ENCODE measurements around the gene SCN9A.
"Not testable (repeated sequence)": the region's sequence is repeated elsewhere in the genome, so short reads cannot be mapped to it uniquely, and the experiment has no call there.

The SCN9A gene

GRCh38 chr2:166375195-166375735, 479 bp downstream of the SCN9A start:
- DNase-seq (ENCODE audit: low read depth in 1 of 2, low spot score in 1 of 2) = no peak

GRCh38 chr2:166373951-166374350, 1.8 kb downstream of the SCN9A start:
- no peak for DNase-seq (ENCODE audit: low read depth in 1 of 2, low spot score in 1 of 2)

GRCh38 chr2:166373539-166373938, 2.2 kb downstream of the SCN9A start:
- DNase-seq (ENCODE audit: low read depth in 1 of 2, low spot score in 1 of 2) = no peak

- DNase-seq (ENCODE audit: low read depth in 1 of 2, low spot score in 1 of 2) = no peak
Measured at GRCh38 chr2:166373105-166373504, 2.6 kb downstream of the SCN9A start.

GRCh38 chr2:166372046-166372445, 3.7 kb downstream of the SCN9A start:
- DNase-seq (ENCODE audit: low read depth in 1 of 2, low spot score in 1 of 2) = no peak

GRCh38 chr2:166365803-166366420, 9.8 kb downstream of the SCN9A start:
- no peak for DNase-seq (ENCODE audit: low read depth in 1 of 2, low spot score in 1 of 2)

GRCh38 chr2:166365239-166365638, 10.5 kb downstream of the SCN9A start:
- DNase-seq (ENCODE audit: low read depth in 1 of 2, low spot score in 1 of 2) = no peak

GRCh38 chr2:166364476-166365161, 11.1 kb downstream of the SCN9A start:
- no peak for DNase-seq (ENCODE audit: low read depth in 1 of 2, low spot score in 1 of 2)

GRCh38 chr2:166361351-166362153, 14.2 kb downstream of the SCN9A start:
- no peak for DNase-seq (ENCODE audit: low read depth in 1 of 2, low spot score in 1 of 2)

- DNase-seq (ENCODE audit: low read depth in 1 of 2, low spot score in 1 of 2) = no peak
Measured at GRCh38 chr2:166360906-166361305, 14.8 kb downstream of the SCN9A start.

- DNase-seq (ENCODE audit: low read depth in 1 of 2, low spot score in 1 of 2) = no peak
Measured at GRCh38 chr2:166360426-166360825, 15.3 kb downstream of the SCN9A start.

- not testable (repeated sequence) for DNase-seq (ENCODE audit: low read depth in 1 of 2, low spot score in 1 of 2)
Measured at GRCh38 chr2:166357950-166358321, 17.8 kb downstream of the SCN9A start.

- DNase-seq (ENCODE audit: low read depth in 1 of 2, low spot score in 1 of 2) = no peak
Measured at GRCh38 chr2:166357068-166357949, 18.4 kb downstream of the SCN9A start.

- DNase-seq (ENCODE audit: low read depth in 1 of 2, low spot score in 1 of 2) = no peak
Measured at GRCh38 chr2:166351319-166351718, 24.4 kb downstream of the SCN9A start.

- no peak for DNase-seq (ENCODE audit: low read depth in 1 of 2, low spot score in 1 of 2)
Measured at GRCh38 chr2:166350525-166350924, 25.2 kb downstream of the SCN9A start.

- no peak for DNase-seq (ENCODE audit: low read depth in 1 of 2, low spot score in 1 of 2)
Measured at GRCh38 chr2:166344286-166345113, 31.2 kb downstream of the SCN9A start.

- no peak for DNase-seq (ENCODE audit: low read depth in 1 of 2, low spot score in 1 of 2)
Measured at GRCh38 chr2:166343467-166343866, 32.3 kb downstream of the SCN9A start.

GRCh38 chr2:166341426-166341825, 34.3 kb downstream of the SCN9A start:
- DNase-seq (ENCODE audit: low read depth in 1 of 2, low spot score in 1 of 2) = no peak

GRCh38 chr2:166338831-166339339, 36.9 kb downstream of the SCN9A start:
- no peak for DNase-seq (ENCODE audit: low read depth in 1 of 2, low spot score in 1 of 2)

GRCh38 chr2:166337932-166338331, 37.8 kb downstream of the SCN9A start:
- no peak for DNase-seq (ENCODE audit: low read depth in 1 of 2, low spot score in 1 of 2)
